Ishikawa (cell line): ENCODE measurements around the gene MYLK4.

Source experiments
- CEBPB ChIP-seq: IDR thresholded peaks from 2 replicates; pipeline ENCODE4 v1.6.1; 2012
- CREB1 ChIP-seq: IDR thresholded peaks from 2 replicates; pipeline ENCODE4 v1.6.1; 2012; ENCODE audit warnings: low read depth
- EP300 ChIP-seq: IDR thresholded peaks from 2 replicates; pipeline ENCODE4 v1.6.1; 2012; ENCODE audit warnings: borderline replicate concordance
- NFIC ChIP-seq: IDR thresholded peaks from 2 replicates; pipeline ENCODE4 v1.6.1; 2012
- RAD21 ChIP-seq: IDR thresholded peaks from 2 replicates; pipeline ENCODE4 v1.6.1; 2012; ENCODE audit warnings: low read depth
- TAF1 ChIP-seq: IDR thresholded peaks from 2 replicates; pipeline ENCODE4 v1.6.1; 2012; ENCODE audit warnings: low read depth, mild to moderate bottlenecking
- TCF12 ChIP-seq: IDR thresholded peaks from 2 replicates; pipeline ENCODE4 v1.6.1; 2012; ENCODE audit warnings: low read depth
- TEAD4 ChIP-seq: IDR thresholded peaks from 2 replicates; pipeline ENCODE4 v1.6.1; 2012
- YY1 ChIP-seq: IDR thresholded peaks from 2 replicates; pipeline ENCODE4 v1.6.1; 2012; ENCODE audit warnings: low read depth
- ZBTB7A ChIP-seq: IDR thresholded peaks from 2 replicates; pipeline ENCODE4 v1.6.1; 2012; ENCODE audit warnings: low read depth
- TF ChIP-seq, protein P1 (sequence below): IDR thresholded peaks from 2 replicates; pipeline ENCODE4 v1.6.1; 2012
- TF ChIP-seq, protein P2 (sequence below): IDR thresholded peaks from 2 replicates; pipeline ENCODE4 v1.6.1; 2012; ENCODE audit warnings: low read depth, mild to moderate bottlenecking
- TF ChIP-seq, protein P3 (sequence below): IDR thresholded peaks from 2 replicates; pipeline ENCODE4 v1.6.1; 2012

DNA sequence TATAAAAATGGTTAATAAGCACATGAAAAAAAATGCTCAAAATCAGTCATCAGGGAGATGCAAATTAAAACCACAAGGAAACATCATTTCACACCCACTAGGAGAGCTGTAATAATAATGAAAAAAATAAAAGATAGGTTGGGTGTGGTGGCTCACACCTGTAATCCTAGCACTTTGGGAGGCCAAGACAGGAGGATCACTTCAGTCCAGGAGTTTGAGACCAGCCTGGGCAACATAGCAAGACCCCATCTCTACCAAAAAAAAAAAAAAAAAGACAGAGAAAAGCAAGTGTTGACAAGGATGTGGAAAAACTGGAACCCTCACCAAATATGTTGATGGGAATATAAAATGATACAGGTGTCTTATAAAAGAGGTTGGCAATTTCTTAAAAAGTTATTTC, 3.0 kb upstream of the MYLK4 start:
- TF ChIP-seq, protein P1, sequence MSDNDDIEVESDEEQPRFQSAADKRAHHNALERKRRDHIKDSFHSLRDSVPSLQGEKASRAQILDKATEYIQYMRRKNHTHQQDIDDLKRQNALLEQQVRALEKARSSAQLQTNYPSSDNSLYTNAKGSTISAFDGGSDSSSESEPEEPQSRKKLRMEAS, result no peak
- TF ChIP-seq EP300, result no peak
- TF ChIP-seq, protein P2, sequence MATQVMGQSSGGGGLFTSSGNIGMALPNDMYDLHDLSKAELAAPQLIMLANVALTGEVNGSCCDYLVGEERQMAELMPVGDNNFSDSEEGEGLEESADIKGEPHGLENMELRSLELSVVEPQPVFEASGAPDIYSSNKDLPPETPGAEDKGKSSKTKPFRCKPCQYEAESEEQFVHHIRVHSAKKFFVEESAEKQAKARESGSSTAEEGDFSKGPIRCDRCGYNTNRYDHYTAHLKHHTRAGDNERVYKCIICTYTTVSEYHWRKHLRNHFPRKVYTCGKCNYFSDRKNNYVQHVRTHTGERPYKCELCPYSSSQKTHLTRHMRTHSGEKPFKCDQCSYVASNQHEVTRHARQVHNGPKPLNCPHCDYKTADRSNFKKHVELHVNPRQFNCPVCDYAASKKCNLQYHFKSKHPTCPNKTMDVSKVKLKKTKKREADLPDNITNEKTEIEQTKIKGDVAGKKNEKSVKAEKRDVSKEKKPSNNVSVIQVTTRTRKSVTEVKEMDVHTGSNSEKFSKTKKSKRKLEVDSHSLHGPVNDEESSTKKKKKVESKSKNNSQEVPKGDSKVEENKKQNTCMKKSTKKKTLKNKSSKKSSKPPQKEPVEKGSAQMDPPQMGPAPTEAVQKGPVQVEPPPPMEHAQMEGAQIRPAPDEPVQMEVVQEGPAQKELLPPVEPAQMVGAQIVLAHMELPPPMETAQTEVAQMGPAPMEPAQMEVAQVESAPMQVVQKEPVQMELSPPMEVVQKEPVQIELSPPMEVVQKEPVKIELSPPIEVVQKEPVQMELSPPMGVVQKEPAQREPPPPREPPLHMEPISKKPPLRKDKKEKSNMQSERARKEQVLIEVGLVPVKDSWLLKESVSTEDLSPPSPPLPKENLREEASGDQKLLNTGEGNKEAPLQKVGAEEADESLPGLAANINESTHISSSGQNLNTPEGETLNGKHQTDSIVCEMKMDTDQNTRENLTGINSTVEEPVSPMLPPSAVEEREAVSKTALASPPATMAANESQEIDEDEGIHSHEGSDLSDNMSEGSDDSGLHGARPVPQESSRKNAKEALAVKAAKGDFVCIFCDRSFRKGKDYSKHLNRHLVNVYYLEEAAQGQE, result no peak
- no peak for TF ChIP-seq CREB1
- no peak for TF ChIP-seq CEBPB
- no peak for TF ChIP-seq TEAD4
- no peak for TF ChIP-seq ZBTB7A
- TF ChIP-seq NFIC, result no peak
- no peak for TF ChIP-seq TCF12
- TF ChIP-seq YY1, result no peak
- TF ChIP-seq, protein P3, sequence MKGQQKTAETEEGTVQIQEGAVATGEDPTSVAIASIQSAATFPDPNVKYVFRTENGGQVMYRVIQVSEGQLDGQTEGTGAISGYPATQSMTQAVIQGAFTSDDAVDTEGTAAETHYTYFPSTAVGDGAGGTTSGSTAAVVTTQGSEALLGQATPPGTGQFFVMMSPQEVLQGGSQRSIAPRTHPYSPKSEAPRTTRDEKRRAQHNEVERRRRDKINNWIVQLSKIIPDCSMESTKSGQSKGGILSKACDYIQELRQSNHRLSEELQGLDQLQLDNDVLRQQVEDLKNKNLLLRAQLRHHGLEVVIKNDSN, result no peak
- TF ChIP-seq TAF1, result no peak
- TF ChIP-seq RAD21, result no peak
